GM12878 (cell line): ENCODE data around the gene ZNF764. TPM values are rescaled to one million over a fixed set of nuclear protein-coding genes. Genes with fewer than 3 reads are reported as not detected.

Source experiments
- BRCA1 ChIP-seq: IDR thresholded peaks from 2 replicates; pipeline ENCODE4 v1.6.1; 2011; ENCODE audit warnings: low read depth, low read length, improper control_type of control experiment
- CHD1 ChIP-seq: IDR thresholded peaks from 2 replicates; pipeline ENCODE4 v1.6.1; 2012; ENCODE audit warnings: low read depth, low read length, improper control_type of control experiment
- CTCF ChIP-seq, 3 experiments: IDR thresholded peaks in 2 of 3; conservative IDR thresholded peaks in 1 of 3; 2 replicates each; pipeline ENCODE4 v1.5.1; 2011; ENCODE audit warnings: low read depth in 3 of 3, low read length in 3 of 3, mild to moderate bottlenecking in 3 of 3, control low read depth in 2 of 3, moderate library complexity in 2 of 3, inconsistent platforms in 1 of 3, mixed read lengths in 1 of 3; ENCODE audit not compliant: control insufficient read depth in 2 of 3, insufficient read depth in 1 of 3; ENCODE audit errors: extremely low read depth in 1 of 3
- EZH2 ChIP-seq: IDR thresholded peaks from 2 replicates; pipeline ENCODE4 v1.6.1; 2012; ENCODE audit warnings: low read depth, mild to moderate bottlenecking, control low read depth, inconsistent platforms, low read length, borderline replicate concordance; ENCODE audit not compliant: control insufficient read depth
- IRF5 ChIP-seq: fragments of 450-650 bp; IDR thresholded peaks from 2 replicates; pipeline ENCODE4 v1.6.1; 2017; ENCODE audit warnings: borderline replicate concordance
- JUND ChIP-seq: IDR thresholded peaks from 2 replicates; pipeline ENCODE4 v1.6.1; 2012; ENCODE audit warnings: low read depth, mild to moderate bottlenecking, low read length, improper control_type of control experiment, moderate library complexity
- KLF5 ChIP-seq: fragments of 450-650 bp; IDR thresholded peaks from 2 replicates; pipeline ENCODE4 v1.6.1; 2014; ENCODE audit warnings: mild to moderate bottlenecking; ENCODE audit not compliant: partially characterized antibody
- NFXL1 ChIP-seq: fragments of 450-650 bp; IDR thresholded peaks from 2 replicates; pipeline ENCODE4 v1.6.1; 2017; ENCODE audit warnings: antibody characterized with exemption, mild to moderate bottlenecking, borderline replicate concordance
- NFYA ChIP-seq: IDR thresholded peaks from 2 replicates; pipeline ENCODE4 v1.6.1; 2011; ENCODE audit warnings: low read depth, mild to moderate bottlenecking, low read length, improper control_type of control experiment, borderline replicate concordance
- NR2C1 ChIP-seq: fragments of 450-650 bp; IDR thresholded peaks from 2 replicates; pipeline ENCODE4 v1.6.1; 2017; ENCODE audit warnings: antibody characterized with exemption, mild to moderate bottlenecking, moderate library complexity
- RELA ChIP-seq: fragments of 450-650 bp; IDR thresholded peaks from 2 replicates; pipeline ENCODE4 v1.8.0; 2014; ENCODE audit warnings: borderline replicate concordance; ENCODE audit not compliant: partially characterized antibody
- SREBF2 ChIP-seq: IDR thresholded peaks from 2 replicates; pipeline ENCODE4 v1.6.1; 2012; ENCODE audit warnings: mild to moderate bottlenecking, low read length
- SUZ12 ChIP-seq: fragments of 200-600 bp; sonication (generic); IDR thresholded peaks from one replicate; pipeline ENCODE4 v1.6.1; 2018; ENCODE audit warnings: antibody characterized with exemption, mild to moderate bottlenecking; ENCODE audit not compliant: unreplicated experiment
- ZBTB40 ChIP-seq: fragments of 450-650 bp; IDR thresholded peaks from 2 replicates; pipeline ENCODE4 v1.6.1; 2016; ENCODE audit warnings: mild to moderate bottlenecking, moderate library complexity, borderline replicate concordance
- ZNF384 ChIP-seq: IDR thresholded peaks from 2 replicates; pipeline ENCODE4 v1.6.1; 2012; ENCODE audit warnings: low read depth, mild to moderate bottlenecking, low read length, improper control_type of control experiment, borderline replicate concordance
- polyA plus RNA-seq, 11 experiments: library from polyadenylated mRNA; depleted of rRNA in 4 of 11; unstranded in 6 of 11; stranded (reverse) in 5 of 11; fragments of >200 nt; fragmentation: Nextera tagmentation in 4 of 11; fragmentation: Illumina TruSeq in 1 of 11; extraction: Ambion mirVana in 4 of 11; extraction: Trizol in 1 of 11; gene quantifications; 1 replicate in 1 of 11; 2 replicates in 10 of 11; pipeline versions ENCODE4 v1.2.1 to v1.2.3, GENCODE V29; 2011 to 2016; ENCODE audit warnings: inconsistent platforms in 2 of 11, missing spikeins in 2 of 11, low read depth in 1 of 11
- total RNA-seq, 4 experiments: library from RNA; depleted of rRNA in 3 of 4; stranded (reverse); fragments of >200 nt in 3 of 4; fragmentation: Illumina TruSeq in 1 of 4; extraction: Trizol in 1 of 4; gene quantifications; 2 replicates each; pipeline versions ENCODE4 v1.2.1 to v1.2.3, GENCODE V29; 2013 to 2021
- TF ChIP-seq, protein P1 (sequence below): IDR thresholded peaks from 2 replicates; pipeline ENCODE4 v1.6.1; 2011; ENCODE audit warnings: borderline replicate concordance, low read depth, mild to moderate bottlenecking, moderate library complexity, low read length; ENCODE audit not compliant: insufficient read depth, poor library complexity, severe bottlenecking
- TF ChIP-seq, protein P2 (sequence below): IDR thresholded peaks from 2 replicates; pipeline ENCODE4 v1.6.1; 2012; ENCODE audit warnings: low read depth, low read length, improper control_type of control experiment

Gene ZNF764
- total and polyA plus RNA-seq, 10 of the 15 experiments (the other 5 are each of a cell fraction or from before 2014, with no cell fraction given), result 0.61 to 11.9 (median 3.8) TPM

DNA sequence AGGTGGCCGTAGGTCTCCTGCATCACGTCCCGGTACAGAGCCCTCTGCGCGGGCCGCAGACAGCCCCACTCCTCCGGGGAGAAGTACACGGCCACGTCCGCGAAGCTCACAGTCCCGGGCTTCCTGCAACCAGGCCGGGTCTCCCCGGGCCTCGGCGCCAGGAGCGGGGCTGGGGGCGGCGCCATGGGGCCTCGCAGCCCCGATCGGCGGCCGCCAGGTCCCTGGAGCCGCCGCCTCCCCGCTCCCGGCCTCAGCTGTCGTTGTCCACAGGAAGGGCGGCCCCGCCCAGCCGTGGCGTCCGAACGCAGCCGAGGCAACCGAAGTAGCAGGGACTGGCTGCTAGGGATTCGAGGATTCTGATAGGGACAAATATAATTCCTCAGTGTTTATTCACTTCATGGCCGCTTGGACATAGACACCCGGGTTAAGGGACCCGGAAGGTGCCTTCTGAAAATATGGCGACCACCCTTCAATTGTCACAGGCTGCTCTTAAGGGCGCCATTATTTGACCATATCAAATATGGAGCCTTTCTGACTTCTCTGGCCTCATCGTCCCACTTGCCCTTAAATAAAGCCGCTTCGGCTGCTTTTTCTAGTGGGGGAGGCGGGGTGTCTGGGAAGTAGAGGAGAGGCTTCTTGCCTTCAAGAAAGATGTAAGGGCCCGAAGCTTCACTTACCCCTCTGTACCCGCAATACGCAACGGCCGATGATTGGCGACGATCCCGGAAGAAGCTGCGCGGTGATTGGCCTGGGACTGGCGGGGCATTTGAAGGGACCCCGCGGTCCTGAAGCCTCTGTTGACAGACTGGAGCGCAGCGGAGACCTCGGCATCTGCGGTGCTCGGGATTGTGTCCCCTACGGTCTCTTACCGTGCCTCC lies 13.5 kb upstream of the ZNF764 start, which contains the start of gene ZNF688 (continued):
- no peak for TF ChIP-seq IRF5
- no peak for TF ChIP-seq RELA
- no peak for TF ChIP-seq SREBF2
- no peak for TF ChIP-seq NFXL1
- no peak for TF ChIP-seq EZH2
- TF ChIP-seq, protein P1, sequence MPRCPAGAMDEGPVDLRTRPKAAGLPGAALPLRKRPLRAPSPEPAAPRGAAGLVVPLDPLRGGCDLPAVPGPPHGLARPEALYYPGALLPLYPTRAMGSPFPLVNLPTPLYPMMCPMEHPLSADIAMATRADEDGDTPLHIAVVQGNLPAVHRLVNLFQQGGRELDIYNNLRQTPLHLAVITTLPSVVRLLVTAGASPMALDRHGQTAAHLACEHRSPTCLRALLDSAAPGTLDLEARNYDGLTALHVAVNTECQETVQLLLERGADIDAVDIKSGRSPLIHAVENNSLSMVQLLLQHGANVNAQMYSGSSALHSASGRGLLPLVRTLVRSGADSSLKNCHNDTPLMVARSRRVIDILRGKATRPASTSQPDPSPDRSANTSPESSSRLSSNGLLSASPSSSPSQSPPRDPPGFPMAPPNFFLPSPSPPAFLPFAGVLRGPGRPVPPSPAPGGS, result no peak
- no peak for TF ChIP-seq KLF5
- peak; percentile 77; the same call in 1 of the 2 replicates for TF ChIP-seq ZBTB40
- no peak for TF ChIP-seq SUZ12
- peak; percentile 50; the same call in 1 of the 2 replicates for TF ChIP-seq NFYA
- TF ChIP-seq, protein P2, sequence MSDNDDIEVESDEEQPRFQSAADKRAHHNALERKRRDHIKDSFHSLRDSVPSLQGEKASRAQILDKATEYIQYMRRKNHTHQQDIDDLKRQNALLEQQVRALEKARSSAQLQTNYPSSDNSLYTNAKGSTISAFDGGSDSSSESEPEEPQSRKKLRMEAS, result peak; percentile 15; the same call in 1 of the 2 replicates
- no peak for TF ChIP-seq JUND
- peak; percentile 96 for TF ChIP-seq NR2C1
- TF ChIP-seq CTCF (IDR thresholded peaks at IDR 0.05 in 2 of 3, conservative IDR thresholded peaks at IDR 0.05 in 1 of 3; ENCODE audit: control insufficient read depth in 2 of 3, extremely low read depth in 1 of 3, insufficient read depth in 1 of 3, low read depth in 3 of 3, low read length in 3 of 3), result 0 out of 6 replicates have a peak, but pooled peaks of 1 of the 3 experiments have one; percentile 3
- no peak for TF ChIP-seq ZNF384
- TF ChIP-seq BRCA1, result no peak
- peak; percentile 64; the same call in 1 of the 2 replicates for TF ChIP-seq CHD1
